NOMO-1 treated with dmso at 0.1 percent for 144 hours (cell line): ENCODE measurements around the gene KDELR1.
"Not testable (repeated sequence)": the region's sequence is repeated elsewhere in the genome, so short reads cannot be mapped to it uniquely, and the experiment has no call there.

ENCODE experiments used
- DNase-seq: peaks from one replicate; lab custom pipeline; 2025; ENCODE audit not compliant: unreplicated experiment; lab: John Stamatoyannopoulos, UW

The KDELR1 gene

GRCh38 chr19:48371771-48372170, 19.6 kb downstream of the KDELR1 start:
- DNase-seq = not testable (repeated sequence)

GRCh38 chr19:48371367-48371766, 20.0 kb downstream of the KDELR1 start:
- no peak for DNase-seq

GRCh38 chr19:48370955-48371354, 20.4 kb downstream of the KDELR1 start:
- DNase-seq = no peak

GRCh38 chr19:48368936-48369335, 22.4 kb downstream of the KDELR1 start:
- no peak for DNase-seq

GRCh38 chr19:48367855-48368254, 23.5 kb downstream of the KDELR1 start:
- DNase-seq = no peak

- DNase-seq = no peak
Measured at GRCh38 chr19:48365602-48366001, 25.7 kb downstream of the KDELR1 start.

GRCh38 chr19:48364598-48365348, 26.6 kb downstream of the KDELR1 start:
- DNase-seq = no peak

- DNase-seq = peak; percentile 99
Measured at GRCh38 chr19:48363810-48364597, 27.3 kb downstream of the KDELR1 start, which contains the start of the genes SYNGR4 and TMEM143. SYNGR4 (plus strand) TSS chr19:48364367; CDS start chr19:48365843, 1,476 bp downstream. TMEM143 (minus strand) TSS chr19:48363940; CDS start chr19:48363920, 20 bp downstream.

GRCh38 chr19:48363500-48363809, 27.9 kb downstream of the KDELR1 start:
- no peak for DNase-seq

GRCh38 chr19:48362716-48363499, 28.4 kb downstream of the KDELR1 start:
- peak; percentile 85 for DNase-seq

- DNase-seq = no peak
Measured at GRCh38 chr19:48361912-48362311, 29.4 kb downstream of the KDELR1 start.

GRCh38 chr19:48359123-48359522, 32.2 kb downstream of the KDELR1 start:
- no peak for DNase-seq

GRCh38 chr19:48355365-48355954, 35.9 kb downstream of the KDELR1 start:
- no peak for DNase-seq

- DNase-seq = no peak
Measured at GRCh38 chr19:48354332-48354992, 36.9 kb downstream of the KDELR1 start.

- no peak for DNase-seq
Measured at GRCh38 chr19:48353677-48354076, 37.7 kb downstream of the KDELR1 start.

GRCh38 chr19:48351341-48351752, 40.0 kb downstream of the KDELR1 start:
- no peak for DNase-seq

GRCh38 chr19:48350856-48351255, 40.5 kb downstream of the KDELR1 start:
- no peak for DNase-seq

GRCh38 chr19:48348737-48349136, 42.6 kb downstream of the KDELR1 start:
- no peak for DNase-seq

GRCh38 chr19:48348045-48348444, 43.3 kb downstream of the KDELR1 start:
- no peak for DNase-seq

GRCh38 chr19:48346191-48346590, 45.2 kb downstream of the KDELR1 start:
- no peak for DNase-seq

- DNase-seq = no peak
Measured at GRCh38 chr19:48344892-48345291, 46.5 kb downstream of the KDELR1 start.
